Measurements from ENCODE around the gene CPLX4.

The CPLX4 gene

DNA sequence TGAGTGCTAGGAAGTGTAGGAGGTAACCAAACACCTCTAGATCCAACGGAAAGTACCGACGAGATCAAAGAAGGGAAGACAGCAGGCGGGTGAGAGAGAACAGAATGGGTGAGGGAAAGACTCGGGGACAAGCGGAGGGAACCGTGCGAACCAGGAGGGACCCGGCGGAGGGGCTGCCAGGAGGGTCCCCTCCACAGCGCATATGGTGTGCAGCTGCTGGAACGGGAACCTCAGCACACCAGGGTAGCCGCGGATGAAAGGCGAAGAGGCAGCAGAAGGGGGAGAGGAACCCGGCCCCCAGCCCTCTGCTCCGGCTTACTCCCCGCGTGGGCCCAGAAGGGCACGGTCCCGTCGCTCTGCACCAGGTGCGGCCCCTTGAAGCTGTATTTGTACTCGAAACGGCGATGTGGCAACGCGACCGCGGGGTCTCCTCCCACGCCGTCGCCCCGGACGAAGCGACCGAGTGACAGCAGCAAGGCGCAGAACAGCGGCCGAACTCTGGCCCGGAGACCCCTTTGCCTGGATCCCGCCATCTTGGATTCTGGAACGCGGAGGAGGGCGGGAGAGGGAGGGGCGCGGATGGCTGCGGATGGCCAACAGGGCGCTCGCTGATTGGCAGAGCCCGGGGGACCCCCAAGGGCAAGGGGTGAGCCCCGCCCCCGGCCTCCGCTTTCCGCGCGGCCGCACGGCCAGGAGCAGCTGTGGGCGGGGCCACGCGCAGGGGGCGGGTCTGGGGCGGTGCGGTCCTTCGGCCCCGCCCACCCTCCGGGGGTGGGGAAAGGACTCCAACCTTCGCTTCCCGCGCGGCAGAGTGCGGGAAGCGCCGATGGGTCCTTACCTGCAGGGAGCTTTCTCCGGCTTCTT, 40.5 kb upstream of the CPLX4 start, which contains the start of gene LMAN1:
Gene LMAN1, minus strand, starts transcription at position 554 of the 864 bp plus-strand sequence. Its CDS starts 21 bp downstream, at position 533.
- H3K79me2 ChIP-seq (ENCODE audit: insufficient read depth, low read length): peaks cover 5% of the 10 kb centered on the region; the same call in 1 of the 2 replicates
- no peaks in the 10 kb centered on the region for H3K9me3 ChIP-seq (ENCODE audit: low read length)
- H3K4me1 ChIP-seq (ENCODE audit: insufficient read depth, low read length, severe bottlenecking): peaks cover 27% of the 10 kb centered on the region
- H3K4me3 ChIP-seq (ENCODE audit: low read depth, low read length, poor library complexity, severe bottlenecking): peak within 1 kb of the TSS; percentile 75
- H3K27ac ChIP-seq (ENCODE audit: low read depth, low read length, poor library complexity, severe bottlenecking): peak within 1 kb of the TSS; percentile 45
- H3K9me2 ChIP-seq (ENCODE audit: low read depth, low read length): no peaks in the 10 kb centered on the region
- H2AFZ ChIP-seq (ENCODE audit: low read length): peak within 1 kb of the TSS; percentile 88
- peaks cover 21% of the 10 kb centered on the region for H3K36me3 ChIP-seq (ENCODE audit: insufficient read depth, low read length)
- peak within 1 kb of the TSS; percentile 69 for H3K9ac ChIP-seq (ENCODE audit: low read length)
- H3K4me2 ChIP-seq (ENCODE audit: low read length): peak within 1 kb of the TSS; percentile 89
- TF ChIP-seq EZH2 (IDR thresholded peaks at IDR 0.05; ENCODE audit: borderline replicate concordance, low read length): no peak
- TF ChIP-seq, protein P1, sequence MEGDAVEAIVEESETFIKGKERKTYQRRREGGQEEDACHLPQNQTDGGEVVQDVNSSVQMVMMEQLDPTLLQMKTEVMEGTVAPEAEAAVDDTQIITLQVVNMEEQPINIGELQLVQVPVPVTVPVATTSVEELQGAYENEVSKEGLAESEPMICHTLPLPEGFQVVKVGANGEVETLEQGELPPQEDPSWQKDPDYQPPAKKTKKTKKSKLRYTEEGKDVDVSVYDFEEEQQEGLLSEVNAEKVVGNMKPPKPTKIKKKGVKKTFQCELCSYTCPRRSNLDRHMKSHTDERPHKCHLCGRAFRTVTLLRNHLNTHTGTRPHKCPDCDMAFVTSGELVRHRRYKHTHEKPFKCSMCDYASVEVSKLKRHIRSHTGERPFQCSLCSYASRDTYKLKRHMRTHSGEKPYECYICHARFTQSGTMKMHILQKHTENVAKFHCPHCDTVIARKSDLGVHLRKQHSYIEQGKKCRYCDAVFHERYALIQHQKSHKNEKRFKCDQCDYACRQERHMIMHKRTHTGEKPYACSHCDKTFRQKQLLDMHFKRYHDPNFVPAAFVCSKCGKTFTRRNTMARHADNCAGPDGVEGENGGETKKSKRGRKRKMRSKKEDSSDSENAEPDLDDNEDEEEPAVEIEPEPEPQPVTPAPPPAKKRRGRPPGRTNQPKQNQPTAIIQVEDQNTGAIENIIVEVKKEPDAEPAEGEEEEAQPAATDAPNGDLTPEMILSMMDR (IDR thresholded peaks at IDR 0.05; ENCODE audit: low read length): no peak
- H4K20me1 ChIP-seq (ENCODE audit: insufficient read depth, low read length): no peaks in the 10 kb centered on the region
- no peaks in the 10 kb centered on the region for H3K27me3 ChIP-seq (ENCODE audit: insufficient read depth, low read length)
- H3F3A ChIP-seq (ENCODE audit: insufficient read depth, low read length): no peaks in the 10 kb centered on the region

DNA sequence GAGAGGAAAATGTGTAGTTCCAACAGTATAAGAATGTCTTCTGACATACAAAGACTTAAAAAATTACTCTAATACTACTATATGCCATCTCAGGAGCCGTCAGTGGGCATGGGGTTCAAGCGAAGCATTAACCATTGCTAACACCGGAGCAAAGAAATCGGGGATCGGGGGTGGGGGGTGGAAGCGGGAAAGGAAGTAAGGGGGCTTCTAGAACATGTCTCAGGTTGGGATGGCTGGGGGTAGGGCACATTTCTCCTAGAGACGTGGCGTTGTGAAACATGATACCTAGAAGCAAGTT, 39.9 kb upstream of the CPLX4 start:
- peak overlapping the region; percentile 89 for H3K4me2 ChIP-seq (ENCODE audit: low read length)
- no peaks in the 10 kb centered on the region for H3K9me3 ChIP-seq (ENCODE audit: low read length)
- H3K79me2 ChIP-seq (ENCODE audit: insufficient read depth, low read length): peaks cover 5% of the 10 kb centered on the region; the same call in 1 of the 2 replicates
- H3F3A ChIP-seq (ENCODE audit: insufficient read depth, low read length): no peaks in the 10 kb centered on the region
- H3K36me3 ChIP-seq (ENCODE audit: insufficient read depth, low read length): peaks cover 27% of the 10 kb centered on the region
- peak overlapping the region; percentile 75 for H3K4me3 ChIP-seq (ENCODE audit: low read depth, low read length, poor library complexity, severe bottlenecking)
- H3K4me1 ChIP-seq (ENCODE audit: insufficient read depth, low read length, severe bottlenecking): peaks cover 27% of the 10 kb centered on the region
- no peaks in the 10 kb centered on the region for H3K9me2 ChIP-seq (ENCODE audit: low read depth, low read length)
- no peaks in the 10 kb centered on the region for H3K27me3 ChIP-seq (ENCODE audit: insufficient read depth, low read length)
- H3K9ac ChIP-seq (ENCODE audit: low read length): peak overlapping the region; percentile 69
- TF ChIP-seq EZH2 (IDR thresholded peaks at IDR 0.05; ENCODE audit: borderline replicate concordance, low read length): no peak
- TF ChIP-seq, protein P1 (IDR thresholded peaks at IDR 0.05; ENCODE audit: low read length): no peak
- no peaks in the 10 kb centered on the region for H4K20me1 ChIP-seq (ENCODE audit: insufficient read depth, low read length)
- H2AFZ ChIP-seq (ENCODE audit: low read length): no peak overlapping the region
- H3K27ac ChIP-seq (ENCODE audit: low read depth, low read length, poor library complexity, severe bottlenecking): peak overlapping the region; percentile 45

DNA sequence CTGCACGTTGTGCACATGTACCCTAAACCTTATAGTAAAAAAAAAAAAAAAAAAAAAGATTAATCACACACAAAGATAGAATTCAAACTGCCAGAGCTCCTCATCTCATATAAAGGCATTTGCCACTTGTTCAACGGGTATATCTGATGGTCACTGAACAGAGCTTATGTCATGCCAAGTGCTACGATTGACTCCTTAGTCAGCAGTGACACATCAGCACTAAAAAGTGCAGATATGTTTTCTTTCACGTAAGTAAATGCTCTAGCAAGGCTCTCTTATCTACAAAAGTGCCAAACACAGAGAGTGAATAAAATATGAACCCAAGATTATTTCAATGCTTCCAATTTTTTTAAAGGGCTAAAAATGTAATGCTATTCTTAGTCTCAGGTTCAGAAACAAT, 39.5 kb upstream of the CPLX4 start:
- H3F3A ChIP-seq (ENCODE audit: insufficient read depth, low read length): no peaks in the 10 kb centered on the region
- H3K4me3 ChIP-seq (ENCODE audit: low read depth, low read length, poor library complexity, severe bottlenecking): peak overlapping the region; percentile 75
- H2AFZ ChIP-seq (ENCODE audit: low read length): no peak overlapping the region
- H3K4me2 ChIP-seq (ENCODE audit: low read length): peak overlapping the region; percentile 89
- no peaks in the 10 kb centered on the region for H3K9me2 ChIP-seq (ENCODE audit: low read depth, low read length)
- H3K9ac ChIP-seq (ENCODE audit: low read length): peak overlapping the region; percentile 69
- no peak for TF ChIP-seq EZH2 (IDR thresholded peaks at IDR 0.05; ENCODE audit: borderline replicate concordance, low read length)
- TF ChIP-seq, protein P1 (IDR thresholded peaks at IDR 0.05; ENCODE audit: low read length): no peak
- H3K9me3 ChIP-seq (ENCODE audit: low read length): no peaks in the 10 kb centered on the region
- peaks cover 27% of the 10 kb centered on the region for H3K4me1 ChIP-seq (ENCODE audit: insufficient read depth, low read length, severe bottlenecking)
- peaks cover 5% of the 10 kb centered on the region; the same call in 1 of the 2 replicates for H3K79me2 ChIP-seq (ENCODE audit: insufficient read depth, low read length)
- no peaks in the 10 kb centered on the region for H3K27me3 ChIP-seq (ENCODE audit: insufficient read depth, low read length)
- peak overlapping the region; percentile 45 for H3K27ac ChIP-seq (ENCODE audit: low read depth, low read length, poor library complexity, severe bottlenecking)
- peaks cover 31% of the 10 kb centered on the region for H3K36me3 ChIP-seq (ENCODE audit: insufficient read depth, low read length)
- no peaks in the 10 kb centered on the region for H4K20me1 ChIP-seq (ENCODE audit: insufficient read depth, low read length)
